ENCODE measurements around the gene CGB2.
"Not testable (repeated sequence)": the region's sequence is repeated elsewhere in the genome, so short reads cannot be mapped to it uniquely, and the experiment has no call there.

Gene CGB2

DNA sequence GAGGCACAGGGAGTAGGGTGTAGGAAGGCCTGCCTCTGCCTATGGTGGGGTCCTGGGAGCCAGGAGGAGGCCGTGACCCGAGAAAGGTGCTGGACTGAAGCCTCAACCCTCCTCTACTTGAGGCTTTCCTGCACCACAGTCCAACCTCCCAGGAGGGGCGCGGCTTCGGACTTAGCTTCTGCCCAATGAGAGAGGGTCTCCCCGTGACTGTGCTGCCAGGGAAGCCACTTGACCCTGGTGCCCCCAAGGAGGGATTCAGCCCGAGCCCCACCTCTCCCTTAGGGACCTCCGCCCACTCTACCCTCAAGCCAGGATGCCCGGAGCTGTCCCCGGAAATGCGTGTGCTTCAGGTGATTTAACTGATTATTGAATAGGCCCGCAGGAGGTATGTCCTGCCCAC lies 17.3 kb downstream of the CGB2 start, which contains the start of gene CGB8:
TSS of gene CGB8 (minus strand) at position 101 of the 400 bp plus-strand sequence. CDS start 372 bp downstream, outside the sequence.
- not testable (repeated sequence) for H3K9me3 ChIP-seq (ENCODE audit: control insufficient read depth, low read length); H3K9ac ChIP-seq; H3K27me3 ChIP-seq (ENCODE audit: control insufficient read depth, insufficient read depth, low read length); H3K4me3 ChIP-seq (ENCODE audit: low read depth, low read length); H3K27ac ChIP-seq; H3K4me2 ChIP-seq (ENCODE audit: low read length); H3K79me2 ChIP-seq; H3K4me1 ChIP-seq; H3K36me3 ChIP-seq (ENCODE audit: control insufficient read depth, insufficient read depth, low read length); H2AFZ ChIP-seq

DNA sequence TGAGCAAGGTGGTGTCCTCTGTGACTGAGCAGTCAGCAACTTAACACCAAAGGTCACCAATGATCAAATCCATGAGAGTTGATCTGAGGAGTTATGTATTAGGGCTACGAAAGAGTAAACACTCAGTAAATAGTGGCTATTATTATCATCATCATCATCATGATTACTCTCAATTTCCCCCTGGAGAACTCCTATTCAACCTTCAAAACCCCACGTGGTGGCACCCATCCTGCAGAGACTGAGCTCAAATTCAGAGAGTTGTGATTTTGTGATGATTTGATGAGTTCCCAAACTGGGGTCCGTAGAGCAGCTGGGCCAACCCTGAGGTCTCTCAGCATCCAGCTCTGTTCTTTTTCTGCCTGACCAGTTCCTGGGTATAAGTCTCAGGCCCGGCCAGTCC lies 18.1 kb downstream of the CGB2 start:
- not testable (repeated sequence) for H3K27me3 ChIP-seq (ENCODE audit: control insufficient read depth, insufficient read depth, low read length); H3K9ac ChIP-seq; H3K36me3 ChIP-seq (ENCODE audit: control insufficient read depth, insufficient read depth, low read length); H3K9me3 ChIP-seq (ENCODE audit: control insufficient read depth, low read length); H3K4me3 ChIP-seq (ENCODE audit: low read depth, low read length); H3K4me1 ChIP-seq; H2AFZ ChIP-seq; H3K4me2 ChIP-seq (ENCODE audit: low read length); H3K27ac ChIP-seq; H3K79me2 ChIP-seq

DNA sequence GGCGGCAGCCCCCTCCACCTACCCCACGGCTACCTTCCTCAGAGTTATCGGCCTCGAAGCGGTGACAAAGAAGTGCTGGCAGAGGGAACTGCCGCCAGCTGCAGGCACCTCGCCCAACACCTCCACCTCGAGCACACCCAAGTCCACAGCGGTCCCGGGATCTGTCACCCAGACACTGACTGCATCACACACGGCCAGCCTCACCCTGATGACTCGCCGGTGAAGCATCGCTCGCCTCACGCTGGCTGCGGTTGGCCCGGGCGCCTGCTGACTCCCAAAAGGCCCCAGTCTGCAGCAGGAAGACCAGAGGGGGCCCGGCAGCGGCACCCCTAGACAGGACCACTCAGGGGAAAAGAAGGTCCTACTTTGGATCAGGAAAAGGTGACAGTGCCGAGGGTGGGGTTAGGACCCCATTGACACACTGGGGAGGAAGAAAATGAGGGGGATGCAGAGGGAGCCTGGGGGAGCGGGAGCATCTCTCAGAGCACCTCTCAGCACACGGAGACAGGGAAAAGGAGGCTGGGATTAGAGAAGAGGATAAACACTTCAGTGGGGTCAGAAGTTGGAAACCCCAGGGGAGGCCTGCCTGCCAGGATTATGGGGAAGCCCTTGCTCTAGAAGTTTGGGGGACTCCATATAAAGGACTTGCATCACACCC lies 18.8 kb downstream of the CGB2 start:
- H3K9ac ChIP-seq; H3K4me3 ChIP-seq (ENCODE audit: low read depth, low read length); H3K4me2 ChIP-seq (ENCODE audit: low read length); H2AFZ ChIP-seq; H3K27me3 ChIP-seq (ENCODE audit: control insufficient read depth, insufficient read depth, low read length); H3K79me2 ChIP-seq; H3K9me3 ChIP-seq (ENCODE audit: control insufficient read depth, low read length); H3K27ac ChIP-seq; H3K4me1 ChIP-seq; H3K36me3 ChIP-seq (ENCODE audit: control insufficient read depth, insufficient read depth, low read length): not testable (repeated sequence)

DNA sequence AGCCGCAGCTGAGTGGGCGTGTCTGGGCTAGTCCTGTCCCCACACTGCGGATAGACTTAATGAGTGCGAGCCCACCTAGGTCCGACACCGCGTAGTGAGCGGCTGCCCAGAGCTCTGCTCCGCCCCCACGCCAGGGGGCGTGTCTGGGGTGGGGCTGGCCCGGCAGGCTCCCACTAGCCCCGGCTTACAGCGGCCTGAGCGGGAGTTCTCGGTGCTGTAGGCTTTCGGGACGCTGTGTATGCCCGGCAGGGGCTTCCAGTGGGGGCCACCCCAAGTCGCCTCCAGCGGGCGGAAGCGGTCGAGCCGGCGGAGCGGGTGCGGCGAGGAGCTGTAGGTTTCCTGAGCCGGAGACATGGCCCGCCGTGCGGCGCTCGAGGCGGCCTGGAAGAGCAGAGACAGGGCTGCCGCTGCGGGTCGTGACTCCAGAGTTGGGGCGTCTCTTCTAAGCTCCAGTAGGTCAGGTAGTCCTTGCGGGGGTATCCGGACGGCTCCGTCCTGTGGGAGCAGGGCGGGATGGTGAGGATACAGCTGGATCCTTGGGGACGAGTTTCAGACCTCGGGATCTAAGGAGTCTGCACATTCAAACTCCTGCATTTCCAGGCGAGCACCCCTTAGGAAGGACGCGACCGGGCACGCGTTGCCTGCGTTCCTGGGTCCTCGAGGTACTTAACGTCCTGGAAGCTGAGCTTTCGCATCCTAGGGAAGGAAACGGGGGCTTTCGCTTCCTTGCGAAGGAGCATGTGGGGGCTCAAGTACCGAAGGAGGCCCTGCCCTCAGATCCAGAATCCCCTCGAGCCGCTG lies 24.6 kb downstream of the CGB2 start:
- H3K27ac ChIP-seq = no peak overlapping the region

DNA sequence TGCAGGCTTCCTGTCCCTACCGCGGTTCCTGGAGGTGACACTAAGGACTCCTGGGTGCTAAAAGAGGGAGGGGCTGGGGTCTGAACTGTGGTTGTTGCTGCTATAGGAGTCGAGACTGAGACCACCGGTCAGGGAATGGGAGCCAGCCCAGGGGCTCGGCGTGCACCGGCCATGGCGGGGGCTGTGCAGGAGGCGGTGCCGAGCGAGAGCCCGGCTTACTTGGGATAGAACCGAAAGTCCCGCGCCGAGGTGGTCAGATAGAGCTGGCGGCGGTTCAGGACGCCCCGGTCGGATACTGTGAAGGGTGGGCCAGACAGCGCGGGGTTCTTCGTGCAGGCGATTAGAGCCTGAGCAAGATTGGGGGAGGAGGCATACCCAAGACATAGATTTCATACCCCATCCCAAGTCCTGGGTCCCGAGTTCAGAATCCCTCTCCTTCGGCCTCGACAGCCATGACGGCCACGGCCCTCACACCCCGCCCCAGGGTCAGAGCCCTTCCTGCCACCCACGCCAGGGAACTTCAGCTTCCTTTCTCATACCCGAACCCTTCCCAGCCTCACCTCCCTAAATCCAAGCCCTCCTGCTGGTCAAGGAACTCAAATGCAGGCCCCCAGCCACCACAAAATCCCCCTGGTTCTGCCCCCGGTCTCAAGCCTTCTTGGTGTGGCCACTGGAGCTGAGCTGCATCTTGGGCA lies 25.4 kb downstream of the CGB2 start:
- peak overlapping the region; percentile 91 for H2AFZ ChIP-seq
- not testable (repeated sequence) for H3K4me1 ChIP-seq; H3K9ac ChIP-seq; H3K36me3 ChIP-seq (ENCODE audit: control insufficient read depth, insufficient read depth, low read length); H3K9me3 ChIP-seq (ENCODE audit: control insufficient read depth, low read length); H3K27me3 ChIP-seq (ENCODE audit: control insufficient read depth, insufficient read depth, low read length); H3K79me2 ChIP-seq; H3K27ac ChIP-seq
- peak overlapping the region; percentile 99 for H3K4me2 ChIP-seq (ENCODE audit: low read length)
- H3K4me3 ChIP-seq (ENCODE audit: low read depth, low read length) = peak overlapping the region; percentile 70

More for the DNA sequence above, 24.6 kb downstream of the CGB2 start:
- H3K79me2 ChIP-seq = no peaks in the 10 kb centered on the region
- TF ChIP-seq, protein P1, sequence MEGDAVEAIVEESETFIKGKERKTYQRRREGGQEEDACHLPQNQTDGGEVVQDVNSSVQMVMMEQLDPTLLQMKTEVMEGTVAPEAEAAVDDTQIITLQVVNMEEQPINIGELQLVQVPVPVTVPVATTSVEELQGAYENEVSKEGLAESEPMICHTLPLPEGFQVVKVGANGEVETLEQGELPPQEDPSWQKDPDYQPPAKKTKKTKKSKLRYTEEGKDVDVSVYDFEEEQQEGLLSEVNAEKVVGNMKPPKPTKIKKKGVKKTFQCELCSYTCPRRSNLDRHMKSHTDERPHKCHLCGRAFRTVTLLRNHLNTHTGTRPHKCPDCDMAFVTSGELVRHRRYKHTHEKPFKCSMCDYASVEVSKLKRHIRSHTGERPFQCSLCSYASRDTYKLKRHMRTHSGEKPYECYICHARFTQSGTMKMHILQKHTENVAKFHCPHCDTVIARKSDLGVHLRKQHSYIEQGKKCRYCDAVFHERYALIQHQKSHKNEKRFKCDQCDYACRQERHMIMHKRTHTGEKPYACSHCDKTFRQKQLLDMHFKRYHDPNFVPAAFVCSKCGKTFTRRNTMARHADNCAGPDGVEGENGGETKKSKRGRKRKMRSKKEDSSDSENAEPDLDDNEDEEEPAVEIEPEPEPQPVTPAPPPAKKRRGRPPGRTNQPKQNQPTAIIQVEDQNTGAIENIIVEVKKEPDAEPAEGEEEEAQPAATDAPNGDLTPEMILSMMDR (IDR thresholded peaks at IDR 0.05) = peak; percentile 34
- no peaks in the 10 kb centered on the region for H3K36me3 ChIP-seq (ENCODE audit: control insufficient read depth, insufficient read depth, low read length)
- H3K4me3 ChIP-seq (ENCODE audit: low read depth, low read length) = peak overlapping the region; percentile 70
- no peak overlapping the region for H3K9ac ChIP-seq
- peaks cover 4% of the 10 kb centered on the region for H3K4me1 ChIP-seq
- peak overlapping the region; percentile 91 for H2AFZ ChIP-seq
- H3K9me3 ChIP-seq (ENCODE audit: control insufficient read depth, low read length) = no peaks in the 10 kb centered on the region
- H3K4me2 ChIP-seq (ENCODE audit: low read length) = peak overlapping the region; percentile 99
- no peaks in the 10 kb centered on the region for H3K27me3 ChIP-seq (ENCODE audit: control insufficient read depth, insufficient read depth, low read length)

DNA sequence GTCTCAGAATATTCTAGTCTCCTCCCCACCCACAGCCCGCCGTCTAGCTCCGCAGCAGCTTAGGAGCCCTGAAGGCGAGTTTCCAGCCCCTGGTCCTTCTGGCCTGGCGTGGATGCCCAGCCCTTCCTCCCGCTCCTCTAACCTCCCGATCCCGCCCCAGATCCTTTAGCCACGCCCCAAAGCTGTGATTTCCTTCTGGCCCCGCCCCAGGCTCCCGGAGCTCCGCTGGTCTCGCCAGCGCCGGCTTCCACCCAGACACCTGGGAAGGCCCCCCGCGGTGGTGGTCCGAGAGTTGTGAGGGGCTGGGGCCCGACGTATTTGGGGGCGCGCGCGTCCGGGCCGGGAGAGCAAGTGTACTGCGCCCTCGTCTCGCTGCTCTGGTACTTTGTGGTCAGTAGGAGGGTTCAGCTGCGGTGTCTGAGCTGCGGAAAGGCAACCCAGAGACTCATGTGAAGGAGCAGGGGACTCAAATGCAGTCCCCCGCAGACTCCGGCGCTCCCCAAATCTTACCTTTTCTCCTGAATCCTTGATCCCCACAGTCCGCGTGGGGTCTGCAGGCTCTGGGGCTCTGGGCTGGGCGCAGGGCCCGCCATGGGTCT lies 26.0 kb downstream of the CGB2 start, which contains the start of gene CGB7:
TSS of gene CGB7 (minus strand) at position 114 of the 599 bp plus-strand sequence. CDS start 2,374 bp downstream, outside the sequence.
- H3K4me1 ChIP-seq = peaks cover 4% of the 10 kb centered on the region
- no peak within 1 kb of the TSS for H3K27ac ChIP-seq
- peak within 1 kb of the TSS; percentile 99 for H3K4me2 ChIP-seq (ENCODE audit: low read length)
- H2AFZ ChIP-seq = peak within 1 kb of the TSS; percentile 91
- no peak within 1 kb of the TSS for H3K9ac ChIP-seq
- H3K27me3 ChIP-seq (ENCODE audit: control insufficient read depth, insufficient read depth, low read length) = no peaks in the 10 kb centered on the region
- H3K9me3 ChIP-seq (ENCODE audit: control insufficient read depth, low read length) = no peaks in the 10 kb centered on the region
- no peaks in the 10 kb centered on the region for H3K79me2 ChIP-seq
- H3K4me3 ChIP-seq (ENCODE audit: low read depth, low read length) = peak within 1 kb of the TSS; percentile 70
- TF ChIP-seq, protein P1 (IDR thresholded peaks at IDR 0.05) = no peak
- H3K36me3 ChIP-seq (ENCODE audit: control insufficient read depth, insufficient read depth, low read length) = no peaks in the 10 kb centered on the region
